HEK293T (cell line): ENCODE measurements around the gene GNAL.

Experiments
- CTCF ChIA-PET: fragments of 350-600 bp; formaldehyde crosslinking; extraction: SDS; loops from one replicate; lab custom pipeline; 2021; ENCODE audit warnings: antibody characterized with exemption, inconsistent platforms; lab: Yijun Ruan, JAX
- POLR2A ChIA-PET: fragments of 350-600 bp; formaldehyde crosslinking; extraction: SDS; loops from one replicate; lab custom pipeline; 2020; ENCODE audit warnings: antibody characterized with exemption, inconsistent platforms; lab: Yijun Ruan, JAX
- DNase-seq: peaks from one replicate; pipeline ENCODE4 v3.0.0; 2012; ENCODE audit warnings: mixed read lengths; ENCODE audit errors: extremely low spot score
- ARNT ChIP-seq: fragments of 450-650 bp; IDR thresholded peaks from 2 replicates; pipeline ENCODE4 v1.6.1; 2017; ENCODE audit warnings: mild to moderate bottlenecking
- BHLHE40 ChIP-seq: fragments of 450-650 bp; IDR thresholded peaks from 2 replicates; pipeline ENCODE4 v1.6.1; 2016; ENCODE audit warnings: mild to moderate bottlenecking, moderate library complexity, borderline replicate concordance
- CTBP1 ChIP-seq: fragments of 450-650 bp; IDR thresholded peaks from 2 replicates; pipeline ENCODE4 v1.6.1; 2016; ENCODE audit warnings: borderline replicate concordance
- ELF4 ChIP-seq: fragments of 450-650 bp; IDR thresholded peaks from 2 replicates; pipeline ENCODE4 v1.6.1; 2017; ENCODE audit warnings: antibody characterized with exemption
- FOXA1 ChIP-seq: fragments of 450-650 bp; IDR thresholded peaks from 2 replicates; pipeline ENCODE4 v1.6.1; 2016; ENCODE audit warnings: mild to moderate bottlenecking
- FOXK2 ChIP-seq: fragments of 450-650 bp; IDR thresholded peaks from 2 replicates; pipeline ENCODE4 v1.6.1; 2016; ENCODE audit warnings: mild to moderate bottlenecking
- FOXM1 ChIP-seq: fragments of 450-650 bp; IDR thresholded peaks from 2 replicates; pipeline ENCODE4 v1.6.1; 2017; ENCODE audit warnings: mild to moderate bottlenecking, borderline replicate concordance
- HDGF ChIP-seq: fragments of 450-650 bp; IDR thresholded peaks from 2 replicates; pipeline ENCODE4 v1.6.1; 2017; ENCODE audit warnings: antibody characterized with exemption, borderline replicate concordance
- L3MBTL2 ChIP-seq: fragments of 450-650 bp; conservative IDR thresholded peaks from 2 replicates; pipeline ENCODE4 v1.6.1; 2016; ENCODE audit warnings: mild to moderate bottlenecking
- LEF1 ChIP-seq: fragments of 450-650 bp; IDR thresholded peaks from 2 replicates; pipeline ENCODE4 v1.6.1; 2017; ENCODE audit warnings: mild to moderate bottlenecking, borderline replicate concordance
- NFRKB ChIP-seq: fragments of 450-650 bp; IDR thresholded peaks from 2 replicates; pipeline ENCODE4 v1.6.1; 2016; ENCODE audit warnings: mild to moderate bottlenecking, moderate library complexity
- PKNOX1 ChIP-seq: fragments of 450-650 bp; IDR thresholded peaks from 2 replicates; pipeline ENCODE4 v1.6.1; 2016
- SP1 ChIP-seq: fragments of 450-650 bp; IDR thresholded peaks from 2 replicates; pipeline ENCODE4 v1.6.1; 2017
- SUZ12 ChIP-seq: fragments of 450-650 bp; IDR thresholded peaks from 2 replicates; pipeline ENCODE4 v1.6.1; 2016; ENCODE audit warnings: mild to moderate bottlenecking
- TARDBP ChIP-seq: fragments of 450-650 bp; IDR thresholded peaks from 2 replicates; pipeline ENCODE4 v1.6.1; 2016
- ZNF384 ChIP-seq: fragments of 450-650 bp; IDR thresholded peaks from 2 replicates; pipeline ENCODE4 v1.6.1; 2016

The GNAL gene

GRCh38 chr18:11665587-11665986 lies 23.5 kb upstream of the GNAL start:
- TF ChIP-seq LEF1 (no peak), PKNOX1 (no peak), TARDBP (no peak), HDGF (no peak), BHLHE40 (no peak), ELF4 (no peak), NFRKB (no peak), CTBP1 (no peak), FOXM1 (no peak), L3MBTL2 (no peak), SP1 (no peak), ZNF384 (no peak), SUZ12 (no peak), FOXK2 (no peak), ARNT (no peak), FOXA1 (no peak)
- CTCF ChIA-PET: interaction anchor here (1.7 kb wide), 1 partner anchor 10 kb away, joined by 8 read pairs; no protein-coding TSS in a partner anchor
- no peak for DNase-seq
- POLR2A ChIA-PET: interaction anchor here (1.0 kb wide), 1 partner anchor 8 kb away, joined by 3 read pairs; no protein-coding TSS in a partner anchor

- CTCF ChIA-PET: interaction anchor here (1.7 kb wide), 1 partner anchor 11 kb away, joined by 8 read pairs; no protein-coding TSS in a partner anchor
- DNase-seq: no peak
- POLR2A ChIA-PET: interaction anchor here (0.7 to 1.0 kb wide), 2 partner anchors 9 to 11 kb away, joined by 3 read pairs; no protein-coding TSS in a partner anchor
- no peak for TF ChIP-seq BHLHE40
- no peak for TF ChIP-seq FOXK2
- TF ChIP-seq SUZ12: no peak
- no peak for TF ChIP-seq SP1
- TF ChIP-seq FOXA1: no peak
- no peak for TF ChIP-seq ELF4
- TF ChIP-seq ARNT: no peak
- TF ChIP-seq PKNOX1: no peak
Measured at GRCh38 chr18:11666176-11666575, 22.9 kb upstream of the GNAL start.

- CTCF ChIA-PET: interaction anchor here (1.7 kb wide), 1 partner anchor 12 kb away, joined by 8 read pairs; no protein-coding TSS in a partner anchor
Measured at GRCh38 chr18:11666831-11667230, 22.2 kb upstream of the GNAL start.

GRCh38 chr18:11667578-11667977 lies 21.5 kb upstream of the GNAL start:
- no peak for DNase-seq
- TF ChIP-seq ZNF384: no peak
- TF ChIP-seq NFRKB: no peak
- no peak for TF ChIP-seq ELF4
- no peak for TF ChIP-seq HDGF
- no peak for TF ChIP-seq LEF1
- no peak for TF ChIP-seq SUZ12
- TF ChIP-seq SP1: no peak
- TF ChIP-seq FOXM1: no peak
- no peak for TF ChIP-seq FOXA1
- no peak for TF ChIP-seq PKNOX1
- no peak for TF ChIP-seq CTBP1
- TF ChIP-seq TARDBP: no peak
- no peak for TF ChIP-seq BHLHE40
- TF ChIP-seq ARNT: no peak
- TF ChIP-seq FOXK2: no peak
- no peak for TF ChIP-seq L3MBTL2
- ChIA-PET CTCF (no interaction called here), POLR2A (no interaction called here)

More at GRCh38 chr18:11666831-11667230, 22.2 kb upstream of the GNAL start:
- no peak for DNase-seq
- TF ChIP-seq LEF1 (no peak), SUZ12 (no peak), HDGF (no peak), PKNOX1 (no peak), NFRKB (no peak), L3MBTL2 (no peak), BHLHE40 (no peak), FOXK2 (no peak), CTBP1 (no peak), TARDBP (no peak), ZNF384 (no peak), FOXA1 (no peak), SP1 (no peak), ELF4 (no peak)
- POLR2A ChIA-PET: interaction anchor here (0.7 to 1.0 kb wide), 2 partner anchors 9 to 11 kb away, joined by 3 read pairs; no protein-coding TSS in a partner anchor

GRCh38 chr18:11668441-11669169 lies 20.5 kb upstream of the GNAL start:
- ChIA-PET CTCF (interaction anchor here (0.6 kb wide), 1 partner anchor 10 kb away, joined by 3 read pairs; no protein-coding TSS in a partner anchor), POLR2A (no interaction called here)
- TF ChIP-seq LEF1 (no peak), FOXK2 (no peak), SP1 (no peak), ELF4 (no peak), HDGF (no peak), BHLHE40 (no peak), ZNF384 (no peak), ARNT (no peak)
- DNase-seq: no peak
